H9 (cell line): ENCODE measurements around the gene ASGR1. TPM values are rescaled to one million over a fixed set of nuclear protein-coding genes. Genes with fewer than 3 reads are reported as not detected.
A peak's percentile ranks its signal among the peaks of the same experiment; 100 is the strongest.

Experiments
- DNase-seq: peaks from one replicate; pipeline ENCODE4 v3.0.0-alpha.2; 2017
- H2AFZ ChIP-seq: one replicate; pipeline ENCODE4 v1.6.1; 2013; ENCODE audit warnings: mild to moderate bottlenecking, low read length, control low read depth, moderate library complexity
- H2AK5ac ChIP-seq: 2 replicates; pipeline ENCODE4 v1.6.1; 2013; ENCODE audit warnings: low read length, control low read depth, mixed read lengths; ENCODE audit not compliant: insufficient read length
- H2BK120ac ChIP-seq: one replicate; pipeline ENCODE4 v1.6.1; 2013; ENCODE audit warnings: low read depth, mild to moderate bottlenecking, low read length, control low read depth, inconsistent platforms; ENCODE audit not compliant: poor library complexity, severe bottlenecking
- H2BK12ac ChIP-seq: 2 replicates; pipeline ENCODE4 v1.6.1; 2013; ENCODE audit warnings: low read length, control low read depth, mixed read lengths, low read depth; ENCODE audit not compliant: insufficient read length
- H2BK15ac ChIP-seq: 2 replicates; pipeline ENCODE4 v1.6.1; 2013; ENCODE audit warnings: low read depth, low read length, control low read depth
- H2BK20ac ChIP-seq: one replicate; pipeline ENCODE4 v1.6.1; 2013; ENCODE audit warnings: low read depth, mild to moderate bottlenecking, low read length, control low read depth, inconsistent platforms; ENCODE audit not compliant: poor library complexity, severe bottlenecking
- H2BK5ac ChIP-seq: 2 replicates; pipeline ENCODE4 v1.6.1; 2013; ENCODE audit warnings: low read length, control low read depth, mixed read lengths; ENCODE audit not compliant: insufficient read length
- H3K14ac ChIP-seq: 2 replicates; pipeline ENCODE4 v1.6.1; 2013; ENCODE audit warnings: low read length, control low read depth; ENCODE audit not compliant: insufficient read depth
- H3K18ac ChIP-seq: 2 replicates; pipeline ENCODE4 v1.6.1; 2013; ENCODE audit warnings: low read depth, mild to moderate bottlenecking, mixed read lengths, low read length, control low read depth; ENCODE audit not compliant: insufficient read length
- H3K23ac ChIP-seq: 2 replicates; pipeline ENCODE4 v1.6.1; 2013; ENCODE audit warnings: low read length, control low read depth, mixed read lengths, low read depth; ENCODE audit not compliant: insufficient read length
- H3K23me2 ChIP-seq: 2 replicates; pipeline ENCODE4 v1.6.1; 2013; ENCODE audit warnings: low read depth, mild to moderate bottlenecking, mixed read lengths, low read length, control low read depth; ENCODE audit not compliant: insufficient read length, poor library complexity, severe bottlenecking
- H3K27ac ChIP-seq: 2 replicates; pipeline ENCODE4 v1.5.1; 2013; ENCODE audit warnings: low read length, control low read depth, mixed read lengths, low read depth; ENCODE audit not compliant: insufficient read length
- H3K27me3 ChIP-seq: 2 replicates; pipeline ENCODE4 v1.6.1; 2013; ENCODE audit warnings: low read length, control low read depth, inconsistent platforms; ENCODE audit not compliant: insufficient read depth
- H3K4ac ChIP-seq: 2 replicates; pipeline ENCODE4 v1.6.1; 2013; ENCODE audit warnings: low read depth, mild to moderate bottlenecking, control low read depth, inconsistent platforms, low read length, moderate library complexity
- H3K4me1 ChIP-seq: 2 replicates; pipeline ENCODE4 v1.6.1; 2013; ENCODE audit warnings: low read length, control low read depth, inconsistent platforms; ENCODE audit not compliant: insufficient read depth
- H3K4me2 ChIP-seq: 2 replicates; pipeline ENCODE4 v1.6.1; 2013; ENCODE audit warnings: low read length, control low read depth, mixed read lengths; ENCODE audit not compliant: insufficient read length, insufficient read depth
- H3K56ac ChIP-seq: 2 replicates; pipeline ENCODE4 v1.6.1; 2013; ENCODE audit warnings: low read depth, mild to moderate bottlenecking, mixed read lengths, low read length, control low read depth; ENCODE audit not compliant: insufficient read length
- H3K79me1 ChIP-seq: 2 replicates; pipeline ENCODE4 v1.6.1; 2013; ENCODE audit warnings: low read depth, mild to moderate bottlenecking, moderate library complexity, low read length, control low read depth, inconsistent platforms; ENCODE audit not compliant: insufficient read depth, poor library complexity, severe bottlenecking
- H3K79me2 ChIP-seq: 2 replicates; pipeline ENCODE4 v1.6.1; 2013; ENCODE audit warnings: low read length, control low read depth, inconsistent platforms; ENCODE audit not compliant: insufficient read depth
- H3K9ac ChIP-seq: 2 replicates; pipeline ENCODE4 v1.6.1; 2013; ENCODE audit warnings: low read length, control low read depth, mixed read lengths; ENCODE audit not compliant: insufficient read length; ENCODE audit errors: extremely low read depth
- H3K9me3 ChIP-seq: one replicate; pipeline ENCODE4 v1.6.1; 2013; ENCODE audit warnings: low read depth, low read length, inconsistent platforms; ENCODE audit not compliant: control insufficient read depth
- H3T11ph ChIP-seq: one replicate; pipeline ENCODE4 v1.6.1; 2013; ENCODE audit warnings: mild to moderate bottlenecking, low read length, control low read depth, inconsistent platforms
- H4K20me1 ChIP-seq: one replicate; pipeline ENCODE4 v1.6.1; 2013; ENCODE audit not compliant: control insufficient read depth, insufficient read length, insufficient read depth
- H4K5ac ChIP-seq: 2 replicates; pipeline ENCODE4 v1.6.1; 2013; ENCODE audit warnings: low read depth, mild to moderate bottlenecking, mixed read lengths, low read length, control low read depth; ENCODE audit not compliant: insufficient read length
- H4K8ac ChIP-seq: replicated peaks from 2 replicates; pipeline ENCODE4 v1.6.1; 2013; ENCODE audit warnings: low read length, control low read depth, mixed read lengths, low read depth; ENCODE audit not compliant: insufficient read length
- H4K91ac ChIP-seq: 2 replicates; pipeline ENCODE4 v1.6.1; 2013; ENCODE audit warnings: low read depth, mild to moderate bottlenecking, moderate library complexity, mixed read lengths, low read length, control low read depth; ENCODE audit not compliant: insufficient read length
- H3K27ac Mint-ChIP-seq, 3 experiments: 2 replicates in 2 of 3; 3 replicates in 1 of 3; pipeline ENCODE4 v1.8.0; 2020 to 2021; ENCODE audit warnings: mixed read lengths in 3 of 3, mild to moderate bottlenecking in 1 of 3, moderate library complexity in 1 of 3
- H3K27me3 Mint-ChIP-seq: 2 replicates; pipeline ENCODE4 v1.8.0; 2021; ENCODE audit warnings: low read depth, mild to moderate bottlenecking, moderate library complexity, mixed read lengths
- H3K36me3 Mint-ChIP-seq, 3 experiments: 2 replicates in 2 of 3; 3 replicates in 1 of 3; pipeline ENCODE4 v1.8.0; 2020 to 2021; ENCODE audit warnings: low read depth in 3 of 3, mixed read lengths in 3 of 3; ENCODE audit not compliant: insufficient read depth in 1 of 3
- H3K4me1 Mint-ChIP-seq, 2 experiments: 2 replicates each; pipeline ENCODE4 v1.8.0; 2020; ENCODE audit warnings: mixed read lengths in 2 of 2
- H3K4me3 Mint-ChIP-seq, 2 experiments: 2 replicates in 1 of 2; 3 replicates in 1 of 2; pipeline ENCODE4 v1.8.0; 2020 to 2021; ENCODE audit warnings: mild to moderate bottlenecking in 2 of 2, mixed read lengths in 2 of 2, moderate library complexity in 1 of 2
- H3K9me3 Mint-ChIP-seq, 2 experiments: 2 replicates in 1 of 2; 3 replicates in 1 of 2; pipeline ENCODE4 v1.8.0; 2020; ENCODE audit warnings: mild to moderate bottlenecking in 2 of 2, mixed read lengths in 2 of 2, moderate library complexity in 1 of 2
- WGBS: extraction: QIAGEN DNeasy Blood & Tissue Kit; methylation state at CpG from one replicate; pipeline ENCODE4 v1.1.7; 2013; ENCODE audit warnings: missing lambda C conversion rate, low lambda C conversion rate, mixed read lengths; ENCODE audit not compliant: insufficient read length; ENCODE audit errors: extremely low coverage; 5-methylcytosine and 5-hydroxymethylcytosine counted together
- total RNA-seq: library from RNA; stranded (reverse); gene quantifications from 2 replicates; pipeline ENCODE4 v1.2.1, GENCODE V29; 2021
- TF ChIP-seq, protein P1 (sequence below): fragments of 200-600 bp; sonication (generic); conservative IDR thresholded peaks from 3 replicates; pipeline ENCODE4 v1.8.0; 2021; ENCODE audit warnings: antibody characterized with exemption, mild to moderate bottlenecking

Gene ASGR1
- total RNA-seq, 1 experiment from 2014 or later: 5.9 TPM

GRCh38 chr17:7215652-7216180 is 36.5 kb upstream of the ASGR1 start:
- H3K27me3 Mint-ChIP-seq: no peaks in the 10 kb centered on the region; the same call in none of the 2 replicates
- Histone ChIP-seq H3K27ac (no peak overlapping the region), H2BK12ac (no peak overlapping the region), H3K23me2 (peaks cover 28% of the 10 kb centered on the region), H3K9ac (peak overlapping the region; percentile 20), H3K14ac (no peak overlapping the region), H3K79me1 (peaks cover 2% of the 10 kb centered on the region), H2BK20ac (no peak overlapping the region), H3K79me2 (peaks cover 3% of the 10 kb centered on the region; the same call in 1 of the 2 replicates), H3K56ac (no peak overlapping the region), H2BK5ac (no peak overlapping the region), H4K5ac (no peak overlapping the region), H2AK5ac (no peak overlapping the region), H3T11ph (no peak overlapping the region), H4K20me1 (no peaks in the 10 kb centered on the region), H4K8ac (no peak overlapping the region), H3K4ac (no peak overlapping the region), H3K4me2 (peak overlapping the region; percentile 87), H2BK15ac (no peak overlapping the region), H3K27me3 (no peaks in the 10 kb centered on the region), H3K4me1 (peaks cover 3% of the 10 kb centered on the region; the same call in 1 of the 2 replicates), H2BK120ac (no peak overlapping the region), H3K18ac (no peak overlapping the region), H4K91ac (no peak overlapping the region), H3K9me3 (no peaks in the 10 kb centered on the region), H3K23ac (no peak overlapping the region), H2AFZ (no peak overlapping the region)
- peaks cover 0 to 5% (median 3%) of the 10 kb centered on the region in 3 experiments; a peak in 4 of 7 replicates for H3K36me3 Mint-ChIP-seq
- TF ChIP-seq, protein P1, sequence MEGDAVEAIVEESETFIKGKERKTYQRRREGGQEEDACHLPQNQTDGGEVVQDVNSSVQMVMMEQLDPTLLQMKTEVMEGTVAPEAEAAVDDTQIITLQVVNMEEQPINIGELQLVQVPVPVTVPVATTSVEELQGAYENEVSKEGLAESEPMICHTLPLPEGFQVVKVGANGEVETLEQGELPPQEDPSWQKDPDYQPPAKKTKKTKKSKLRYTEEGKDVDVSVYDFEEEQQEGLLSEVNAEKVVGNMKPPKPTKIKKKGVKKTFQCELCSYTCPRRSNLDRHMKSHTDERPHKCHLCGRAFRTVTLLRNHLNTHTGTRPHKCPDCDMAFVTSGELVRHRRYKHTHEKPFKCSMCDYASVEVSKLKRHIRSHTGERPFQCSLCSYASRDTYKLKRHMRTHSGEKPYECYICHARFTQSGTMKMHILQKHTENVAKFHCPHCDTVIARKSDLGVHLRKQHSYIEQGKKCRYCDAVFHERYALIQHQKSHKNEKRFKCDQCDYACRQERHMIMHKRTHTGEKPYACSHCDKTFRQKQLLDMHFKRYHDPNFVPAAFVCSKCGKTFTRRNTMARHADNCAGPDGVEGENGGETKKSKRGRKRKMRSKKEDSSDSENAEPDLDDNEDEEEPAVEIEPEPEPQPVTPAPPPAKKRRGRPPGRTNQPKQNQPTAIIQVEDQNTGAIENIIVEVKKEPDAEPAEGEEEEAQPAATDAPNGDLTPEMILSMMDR: no peak
- peak overlapping the region; percentile 72 to 91 for H3K4me3 Mint-ChIP-seq
- peak; percentile 73 for DNase-seq
- no peaks in the 10 kb centered on the region for H3K9me3 Mint-ChIP-seq
- H3K27ac Mint-ChIP-seq: peak overlapping the region; percentile 71 to 97 (median 96); a peak in 6 of 7 replicates
- whole genome bisulfite sequencing: no CpG with 5 or more reads among the region's 10 CpGs
- H3K4me1 Mint-ChIP-seq: peaks cover 63 to 67% of the 10 kb centered on the region in 2 experiments
